Pancreas (tissue), 10 donors: ENCODE data around the gene CFDP1. TPM values are rescaled to one million over a fixed set of nuclear protein-coding genes. Genes with fewer than 3 reads are reported as not detected.

Source experiments
- ATAC-seq, 4 donors: fragments of 200-7000 bp; cut with Tn5 transposase; one replicate each; pipeline versions ENCODE4 v1.8.0 to v1.9.1; 2020; ENCODE audit warnings: mild to moderate bottlenecking in 4 of 4, moderate library complexity in 4 of 4
- DNase-seq, 6 donors: peaks; one replicate each; pipeline ENCODE4 v3.0.0-alpha.2; 2020
- FAIRE-seq: peaks from 2 replicates; lab custom pipeline; 2012; peaks lifted over from hg19 to GRCh38; lab: Jason Lieb, UNC
- H3K27ac ChIP-seq, 4 donors: fragments of 200-600 bp; sonication (generic); 1 replicate in 3 of 4; 2 replicates in 1 of 4; pipeline versions ENCODE4 v1.5.0 to v1.8.0; 2020
- H3K27me3 ChIP-seq, 4 donors: fragments of 200-600 bp; one replicate each; pipeline ENCODE4 v1.8.0; 2021
- H3K36me3 ChIP-seq, 3 donors: fragments of 200-600 bp; sonication (generic) in 1 of 3; one replicate each; pipeline versions ENCODE4 v1.5.0 to v1.8.0; 2020 to 2021
- H3K4me1 ChIP-seq, 3 donors: fragments of 200-600 bp; one replicate each; pipeline ENCODE4 v1.8.0; 2021
- H3K4me3 ChIP-seq, 4 donors: fragments of 200-600 bp; sonication (generic) in 2 of 4; one replicate each; pipeline versions ENCODE4 v1.5.0 to v1.8.0; 2020 to 2021
- H3K9me3 ChIP-seq, 4 donors: fragments of 200-600 bp; one replicate each; pipeline ENCODE4 v1.8.0; 2021
- WGBS, 2 donors: extraction: QIAGEN DNeasy Blood & Tissue Kit; methylation state at CpG; one replicate each; pipeline ENCODE4 v1.1.7; 2013; 5-methylcytosine and 5-hydroxymethylcytosine counted together
- intact Hi-C, 3 donors: fragments of 100-400 bp; cut with DNase I; formaldehyde crosslinking; loops; one replicate each; pipeline versions ENCODE4 v1.11.1 to v1.14.2; 2022
- polyA plus RNA-seq, 2 donors: library from polyadenylated mRNA; stranded (reverse); fragments of 200-250 nt; gene quantifications; one replicate each; pipeline ENCODE4 v1.2.3, GENCODE V29; 2013
- total RNA-seq, 6 donors: library from RNA; stranded (reverse); fragmentation: NEBNext Ultra II Directional in 4 of 6; extraction: Animal tissue kit (Norgen Biotek cat#: 25700) in 4 of 6; gene quantifications; one replicate each; pipeline versions ENCODE4 v1.2.1 to v1.2.4, GENCODE V29; 2021 to 2023
- TF ChIP-seq, protein P1 (sequence below), 4 donors: fragments of 200-600 bp; sonication (generic) in 3 of 4; IDR thresholded peaks; one replicate each; pipeline versions ENCODE4 v1.5.0 to v1.8.0; 2021; ENCODE audit warnings: antibody characterized with exemption in 4 of 4
- donor health status: healthy with polysubstance abuse.
- donor health status: DM: no; HTN: no; CAD: no; lungs with moderate emphysema.
- donor health status: DM: no; HTN: no; CAD: no.
- donor health status: control.
- donor health status: control.
- donor health status: Bipolar disorder and iron deficiency.
- donor health status: DM: yes; HTN: yes; CAD: no.
- donor health status: DM: no; HTN: no; CAD: no.
- donor health status: DM: no; HTN: no; CAD: no.
- donor health status: DM: yes; HTN: yes; CAD: no.

Gene CFDP1
- total RNA-seq: 10 to 100 TPM; 19.3 to 28.6 (median 22.1) TPM
- 10 to 100 TPM; 33.3 to 57.5 TPM for polyA plus RNA-seq

DNA sequence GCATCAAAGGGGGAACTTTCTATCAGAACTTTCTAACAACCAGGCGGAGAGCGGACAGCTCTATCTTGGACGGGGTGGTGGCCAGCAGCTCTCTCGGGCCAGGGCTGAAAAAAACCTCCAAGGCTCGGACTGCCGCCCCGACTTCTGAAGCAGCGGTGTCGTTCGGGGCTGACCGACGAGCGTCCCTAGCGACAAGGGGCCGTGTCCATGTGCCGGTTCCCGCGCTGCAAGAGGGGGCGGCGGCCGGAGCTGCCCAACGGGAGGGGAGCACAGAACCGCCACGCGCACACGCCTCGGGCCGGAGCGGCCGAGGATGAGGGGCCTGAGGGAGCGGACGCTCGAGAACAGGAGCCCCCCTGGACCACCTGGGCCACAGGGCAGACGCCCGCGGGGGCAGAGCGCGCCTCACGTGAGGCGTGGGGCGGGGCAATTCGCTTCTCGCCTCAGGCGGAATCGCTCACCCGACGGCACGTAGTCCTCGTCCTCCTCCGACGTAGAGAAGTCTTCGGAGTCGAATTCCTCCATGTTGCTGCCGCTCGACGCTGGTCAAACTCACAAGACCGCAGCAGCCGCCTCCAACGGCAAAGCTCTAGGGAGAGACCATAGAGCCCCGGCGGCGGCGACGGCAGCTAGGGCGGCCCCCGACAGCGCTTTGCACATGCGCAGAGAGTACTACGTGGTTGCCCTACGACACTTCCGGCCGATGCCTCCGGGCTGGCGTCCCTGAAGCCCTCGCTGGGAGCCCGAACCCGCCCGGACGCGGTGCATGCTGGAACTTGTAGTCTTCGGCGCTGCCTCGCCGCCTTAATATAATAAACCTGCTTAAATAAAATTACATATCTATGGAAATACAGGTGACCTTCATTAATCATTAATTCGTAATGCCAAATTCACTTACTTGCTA lies at the start of gene CFDP1:
Gene CFDP1 (minus strand): TSS at position 676 of the 904 bp plus-strand sequence. CDS start 151 bp downstream, at position 525.
- no peaks in the 10 kb centered on the region for H3K27me3 ChIP-seq
- H3K27ac ChIP-seq: peak within 1 kb of the TSS; percentile 91 to 98 (median 94)
- H3K4me3 ChIP-seq: peak within 1 kb of the TSS; percentile 62 to 97 (median 88)
- DNase-seq: peak; percentile 94 to 99 (median 96)
- no peak for FAIRE-seq
- TF ChIP-seq, protein P1, sequence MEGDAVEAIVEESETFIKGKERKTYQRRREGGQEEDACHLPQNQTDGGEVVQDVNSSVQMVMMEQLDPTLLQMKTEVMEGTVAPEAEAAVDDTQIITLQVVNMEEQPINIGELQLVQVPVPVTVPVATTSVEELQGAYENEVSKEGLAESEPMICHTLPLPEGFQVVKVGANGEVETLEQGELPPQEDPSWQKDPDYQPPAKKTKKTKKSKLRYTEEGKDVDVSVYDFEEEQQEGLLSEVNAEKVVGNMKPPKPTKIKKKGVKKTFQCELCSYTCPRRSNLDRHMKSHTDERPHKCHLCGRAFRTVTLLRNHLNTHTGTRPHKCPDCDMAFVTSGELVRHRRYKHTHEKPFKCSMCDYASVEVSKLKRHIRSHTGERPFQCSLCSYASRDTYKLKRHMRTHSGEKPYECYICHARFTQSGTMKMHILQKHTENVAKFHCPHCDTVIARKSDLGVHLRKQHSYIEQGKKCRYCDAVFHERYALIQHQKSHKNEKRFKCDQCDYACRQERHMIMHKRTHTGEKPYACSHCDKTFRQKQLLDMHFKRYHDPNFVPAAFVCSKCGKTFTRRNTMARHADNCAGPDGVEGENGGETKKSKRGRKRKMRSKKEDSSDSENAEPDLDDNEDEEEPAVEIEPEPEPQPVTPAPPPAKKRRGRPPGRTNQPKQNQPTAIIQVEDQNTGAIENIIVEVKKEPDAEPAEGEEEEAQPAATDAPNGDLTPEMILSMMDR (IDR thresholded peaks at IDR 0.05): no peak
- H3K36me3 ChIP-seq: no peaks in the 10 kb centered on the region
- WGBS, 2 donors: 0 to 1% methylated on average over 84 to 85 of the region's 85 CpGs
- peak; percentile 94 to 99 (median 95) for ATAC-seq
- peaks cover 0 to 10% (median 9%) of the 10 kb centered on the region in 3 donors for H3K4me1 ChIP-seq
- H3K9me3 ChIP-seq: no peaks in the 10 kb centered on the region
- intact Hi-C loops: no loop called here

DNA sequence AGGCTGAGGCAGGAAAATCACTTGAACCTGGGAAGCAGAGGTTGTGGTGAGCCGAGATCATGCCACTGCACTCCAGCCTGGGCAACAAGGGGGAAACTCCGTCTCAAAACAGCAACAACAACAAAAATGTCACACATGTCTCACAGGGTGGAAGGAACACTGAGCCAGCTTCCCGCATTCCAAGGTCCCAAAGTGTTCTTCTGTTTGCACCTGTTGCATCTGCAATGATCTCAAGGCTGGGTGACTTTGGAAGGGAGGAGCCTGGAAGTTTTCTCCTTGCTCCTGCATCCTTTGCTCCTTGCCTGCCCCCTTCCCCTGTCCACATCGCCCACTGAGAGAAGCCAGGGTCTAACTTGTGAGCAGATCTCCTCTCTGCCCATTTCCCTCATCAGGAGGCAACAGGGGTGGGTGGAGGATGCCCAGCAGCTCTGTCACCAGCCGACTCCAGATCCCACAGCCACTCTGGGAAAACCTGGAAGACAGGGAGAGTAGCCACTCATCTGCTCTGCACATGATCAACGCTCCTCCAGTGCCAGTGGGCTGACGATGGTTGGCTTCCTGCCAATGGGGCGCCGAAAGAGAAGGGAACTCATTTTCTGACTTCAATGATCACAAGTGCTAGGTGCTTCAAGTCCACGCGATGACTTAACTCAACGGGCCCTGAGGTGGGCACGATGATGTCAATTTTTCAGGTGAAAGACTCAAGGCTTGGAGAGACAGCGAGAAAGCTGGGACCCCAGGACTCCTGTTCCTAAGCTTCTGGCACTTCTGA lies 49.3 kb upstream of the CFDP1 start:
- peak in 1 of 6 donors; percentile 32 for DNase-seq
- intact Hi-C loops: no loop called here

DNA sequence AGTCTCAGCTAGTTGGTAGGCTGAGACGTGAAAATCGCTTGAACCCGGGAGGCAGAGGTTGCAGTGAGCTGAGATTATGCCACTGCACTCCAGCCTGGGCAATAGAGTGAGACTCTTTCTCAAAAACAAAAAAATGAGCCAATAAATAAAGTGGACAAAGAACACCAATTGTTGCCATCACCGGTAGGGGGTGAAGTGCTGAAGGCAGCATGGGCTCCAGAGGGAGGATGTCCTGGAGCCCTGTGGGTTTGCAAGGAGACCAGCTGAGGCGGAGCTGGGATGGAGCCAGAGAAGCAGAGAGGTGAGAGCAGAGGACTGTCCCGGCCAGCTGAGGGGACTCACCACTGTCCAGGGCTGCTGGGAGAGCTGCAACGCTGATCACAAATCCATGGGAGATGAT lies 48.2 kb upstream of the CFDP1 start:
- H3K4me3 ChIP-seq: no peak overlapping the region
- H3K27me3 ChIP-seq: no peaks in the 10 kb centered on the region
- intact Hi-C loops: no loop called here
- FAIRE-seq: no peak
- 68 to 78% methylated on average over 7 of the region's 7 CpGs for WGBS, 2 donors
- H3K27ac ChIP-seq: no peak overlapping the region
- H3K36me3 ChIP-seq: no peaks in the 10 kb centered on the region
- H3K9me3 ChIP-seq: no peaks in the 10 kb centered on the region
- no peak for DNase-seq
- no peak for ATAC-seq
- no peaks in the 10 kb centered on the region for H3K4me1 ChIP-seq
- TF ChIP-seq, protein P1 (IDR thresholded peaks at IDR 0.05): no peak

More for the DNA sequence above, 49.3 kb upstream of the CFDP1 start:
- FAIRE-seq (no peak), ATAC-seq (no peak)
- Histone ChIP-seq H3K4me1 (no peaks in the 10 kb centered on the region), H3K4me3 (no peak overlapping the region), H3K27ac (no peak overlapping the region), H3K9me3 (no peaks in the 10 kb centered on the region), H3K27me3 (no peaks in the 10 kb centered on the region), H3K36me3 (no peaks in the 10 kb centered on the region)
- 68 to 70% methylated on average over 14 of the region's 14 CpGs for WGBS, 2 donors
- TF ChIP-seq, protein P1 (IDR thresholded peaks at IDR 0.05): no peak

DNA sequence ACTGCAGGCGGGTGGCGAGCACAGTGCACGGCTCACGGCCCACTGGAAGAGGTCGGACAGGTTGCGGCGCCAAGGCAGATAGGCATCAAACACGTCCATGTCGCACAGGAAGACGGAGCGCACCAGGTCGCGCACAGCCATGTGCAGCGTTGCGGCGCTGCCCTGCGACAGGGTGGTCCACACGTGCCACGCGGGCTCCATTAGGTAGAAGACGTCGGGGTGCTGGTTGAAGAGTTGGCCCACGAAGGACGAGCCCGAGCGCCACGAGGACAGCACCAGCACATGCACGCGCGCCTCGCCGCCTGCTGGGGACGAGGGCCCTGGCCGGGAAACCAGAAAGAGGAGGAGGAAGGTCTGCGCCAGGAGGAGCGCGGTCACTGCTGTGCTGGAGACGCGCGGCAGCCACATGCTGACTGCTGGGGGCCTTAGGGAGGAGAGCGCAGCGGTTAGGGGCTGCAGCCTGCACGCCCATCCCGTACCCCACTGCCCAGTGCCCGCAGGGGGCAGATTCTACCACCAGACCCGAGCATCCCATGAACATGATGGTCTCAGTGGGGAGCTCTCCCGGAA lies 46.2 kb upstream of the CFDP1 start:
- Histone ChIP-seq H3K27me3 (no peaks in the 10 kb centered on the region), H3K36me3 (no peaks in the 10 kb centered on the region), H3K4me1 (no peaks in the 10 kb centered on the region), H3K27ac (no peak overlapping the region), H3K4me3 (no peak overlapping the region), H3K9me3 (no peaks in the 10 kb centered on the region)
- WGBS, 2 donors: 87 to 93% methylated on average over 47 of the region's 47 CpGs
- FAIRE-seq (no peak), ATAC-seq (no peak), DNase-seq (no peak)
- intact Hi-C loops: loop anchor here in 2 of 3 donors (10.0 kb wide), 2 partner anchors 145 to 285 kb away; partner anchors contain the start of gene ADAT1 (in 1 of the 2)
- TF ChIP-seq, protein P1 (IDR thresholded peaks at IDR 0.05): no peak
